OCI-LY3 (cell line): Measurements from ENCODE around the gene USP46.
A peak's percentile ranks its signal among the peaks of the same experiment; 100 is the strongest.

ENCODE experiments used
- H2AFZ ChIP-seq: fragments of 200-600, 300-600 bp; shearing (Covaris generic); 2 replicates; pipeline ENCODE4 v1.6.0; 2014; ENCODE audit warnings: antibody characterized with exemption, low read depth, low read length
- H3K27ac ChIP-seq: fragments of 200-600, 300-600 bp; sonication (generic); 2 replicates; pipeline ENCODE4 v1.5.1; 2014; ENCODE audit warnings: mild to moderate bottlenecking, low read length, moderate library complexity, mixed read lengths
- H3K27me3 ChIP-seq: fragments of 200-600, 300-600 bp; sonication (generic); 2 replicates; pipeline ENCODE4 v1.6.1; 2014; ENCODE audit warnings: low read depth, low read length, mixed read lengths
- H3K36me3 ChIP-seq: fragments of 200-600, 300-600 bp; sonication (generic); replicated peaks from 2 replicates; pipeline ENCODE3; 2014; ENCODE audit warnings: low read depth, low read length, mixed read lengths
- H3K4me1 ChIP-seq: fragments of 300-600, 200-600 bp; sonication (generic); 2 replicates; pipeline ENCODE4 v1.6.1; 2014; ENCODE audit warnings: low read length, mixed read lengths
- H3K4me2 ChIP-seq: fragments of 200-600, 300-600 bp; sonication (generic); 2 replicates; pipeline ENCODE4 v1.6.1; 2014; ENCODE audit warnings: low read length, mixed read lengths
- H3K4me3 ChIP-seq: fragments of 300-600, 200-600 bp; sonication (generic); 2 replicates; pipeline ENCODE4 v1.5.1; 2014; ENCODE audit warnings: antibody characterized with exemption, mild to moderate bottlenecking, low read length, moderate library complexity
- H3K79me2 ChIP-seq: fragments of 300-600, 200-600 bp; shearing (Covaris generic); 2 replicates; pipeline ENCODE4 v1.6.1; 2014; ENCODE audit warnings: mild to moderate bottlenecking, low read length, mixed read lengths
- H3K9ac ChIP-seq: fragments of 300-600, 200-600 bp; shearing (Covaris generic); 2 replicates; pipeline ENCODE4 v1.6.0; 2014; ENCODE audit warnings: mild to moderate bottlenecking, low read length, moderate library complexity
- H3K9me3 ChIP-seq: fragments of 200-600, 300-600 bp; shearing (Covaris generic); 2 replicates; pipeline ENCODE4 v1.6.1; 2014; ENCODE audit warnings: low read length, mixed read lengths; ENCODE audit not compliant: insufficient read depth
- H4K20me1 ChIP-seq: fragments of 200-600, 300-600 bp; sonication (generic); 2 replicates; pipeline ENCODE4 v1.6.1; 2016; ENCODE audit warnings: low read length, mixed read lengths; ENCODE audit not compliant: insufficient read depth
- EZH2phosphoT487 ChIP-seq: fragments of 200-600 bp; shearing (Covaris generic); IDR thresholded peaks from 2 replicates; pipeline ENCODE4 v1.6.1; 2018; ENCODE audit warnings: antibody characterized with exemption, mixed run types, low read depth
- TF ChIP-seq, protein P1 (sequence below): fragments of 200-600, 300-600 bp; sonication (generic); IDR thresholded peaks from 2 replicates; pipeline ENCODE4 v1.5.1; 2014; ENCODE audit warnings: antibody characterized with exemption, low read length, low read depth

The USP46 gene

DNA sequence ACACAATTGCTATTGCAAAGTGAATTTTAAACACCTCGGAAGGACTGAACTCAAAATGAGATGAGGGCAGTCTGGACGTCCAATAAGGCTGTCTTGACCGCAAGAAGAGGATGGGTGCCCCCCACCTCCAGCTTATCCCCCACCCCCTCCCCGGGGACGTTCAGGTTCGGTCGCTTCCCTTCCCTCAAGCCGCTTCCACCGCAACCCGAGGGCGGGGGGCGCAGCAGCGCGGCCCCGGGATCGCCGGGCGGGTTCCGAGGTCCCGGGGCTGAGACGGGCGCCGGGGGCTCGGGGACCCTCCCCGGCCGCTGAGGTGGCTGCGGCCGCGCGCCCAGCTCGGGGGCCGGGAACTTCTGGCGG, 480 bp downstream of the USP46 start:
- Histone ChIP-seq H3K9me3 (no peaks in the 10 kb centered on the region), H3K27me3 (no peaks in the 10 kb centered on the region), H3K4me3 (peak overlapping the region; percentile 93), H3K27ac (peak overlapping the region; percentile 41; the same call in 1 of the 2 replicates), H3K4me2 (peak overlapping the region; percentile 87), H3K9ac (peak overlapping the region; percentile 81), H2AFZ (peak overlapping the region; percentile 86), H3K4me1 (peaks cover 23% of the 10 kb centered on the region), H3K79me2 (peaks cover 28% of the 10 kb centered on the region), H4K20me1 (no peaks in the 10 kb centered on the region), H3K36me3 (peaks cover 20% of the 10 kb centered on the region)
- TF ChIP-seq, protein P1, sequence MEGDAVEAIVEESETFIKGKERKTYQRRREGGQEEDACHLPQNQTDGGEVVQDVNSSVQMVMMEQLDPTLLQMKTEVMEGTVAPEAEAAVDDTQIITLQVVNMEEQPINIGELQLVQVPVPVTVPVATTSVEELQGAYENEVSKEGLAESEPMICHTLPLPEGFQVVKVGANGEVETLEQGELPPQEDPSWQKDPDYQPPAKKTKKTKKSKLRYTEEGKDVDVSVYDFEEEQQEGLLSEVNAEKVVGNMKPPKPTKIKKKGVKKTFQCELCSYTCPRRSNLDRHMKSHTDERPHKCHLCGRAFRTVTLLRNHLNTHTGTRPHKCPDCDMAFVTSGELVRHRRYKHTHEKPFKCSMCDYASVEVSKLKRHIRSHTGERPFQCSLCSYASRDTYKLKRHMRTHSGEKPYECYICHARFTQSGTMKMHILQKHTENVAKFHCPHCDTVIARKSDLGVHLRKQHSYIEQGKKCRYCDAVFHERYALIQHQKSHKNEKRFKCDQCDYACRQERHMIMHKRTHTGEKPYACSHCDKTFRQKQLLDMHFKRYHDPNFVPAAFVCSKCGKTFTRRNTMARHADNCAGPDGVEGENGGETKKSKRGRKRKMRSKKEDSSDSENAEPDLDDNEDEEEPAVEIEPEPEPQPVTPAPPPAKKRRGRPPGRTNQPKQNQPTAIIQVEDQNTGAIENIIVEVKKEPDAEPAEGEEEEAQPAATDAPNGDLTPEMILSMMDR = no peak
- no peak for TF ChIP-seq EZH2phosphoT487

- H2AFZ ChIP-seq = peak overlapping the region; percentile 86; the same call in 1 of the 2 replicates
- H4K20me1 ChIP-seq = no peaks in the 10 kb centered on the region
- H3K9ac ChIP-seq = peak overlapping the region; percentile 81; the same call in 1 of the 2 replicates
- peaks cover 17% of the 10 kb centered on the region for H3K36me3 ChIP-seq
- peaks cover 23% of the 10 kb centered on the region for H3K4me1 ChIP-seq
- TF ChIP-seq, protein P1 = no peak
- no peak for TF ChIP-seq EZH2phosphoT487
- no peak overlapping the region for H3K27ac ChIP-seq
- peaks cover 35% of the 10 kb centered on the region for H3K79me2 ChIP-seq
- H3K9me3 ChIP-seq = no peaks in the 10 kb centered on the region
- peak overlapping the region; percentile 87 for H3K4me2 ChIP-seq
- H3K4me3 ChIP-seq = peak overlapping the region; percentile 93
- H3K27me3 ChIP-seq = no peaks in the 10 kb centered on the region
Measured at GRCh38 chr4:52657618-52658501, 1.2 kb downstream of the USP46 start.

- no peak overlapping the region for H3K9ac ChIP-seq
- H3K79me2 ChIP-seq = peaks cover 36% of the 10 kb centered on the region
- TF ChIP-seq, protein P1 = no peak
- TF ChIP-seq EZH2phosphoT487 = no peak
- H3K27me3 ChIP-seq = no peaks in the 10 kb centered on the region
- H3K9me3 ChIP-seq = no peaks in the 10 kb centered on the region
- H4K20me1 ChIP-seq = no peaks in the 10 kb centered on the region
- H3K4me3 ChIP-seq = no peak overlapping the region
- H3K36me3 ChIP-seq = peaks cover 16% of the 10 kb centered on the region
- no peak overlapping the region for H2AFZ ChIP-seq
- H3K4me1 ChIP-seq = peaks cover 23% of the 10 kb centered on the region
- no peak overlapping the region for H3K4me2 ChIP-seq
- no peak overlapping the region for H3K27ac ChIP-seq
Measured at GRCh38 chr4:52657292-52657617, 1.8 kb downstream of the USP46 start.

DNA sequence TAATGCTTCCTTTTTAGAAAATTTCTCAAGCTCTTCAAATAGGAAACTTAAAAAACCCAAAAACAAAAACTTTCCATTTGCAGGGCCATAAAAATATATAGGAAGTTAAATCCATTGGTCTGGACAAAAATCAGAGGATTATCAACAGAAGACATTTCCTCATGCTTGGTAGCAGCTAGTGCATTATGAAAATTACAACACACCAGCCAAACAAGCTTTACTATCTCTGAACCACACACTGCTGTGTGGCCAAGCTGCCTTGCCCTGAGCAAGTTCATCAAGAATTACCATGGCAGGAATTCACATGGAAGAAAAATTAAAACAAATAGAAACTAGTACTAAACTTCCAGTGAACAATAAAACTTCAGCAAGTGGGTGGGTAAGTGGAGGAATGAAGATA, 3.6 kb downstream of the USP46 start:
- no peak overlapping the region for H3K4me3 ChIP-seq
- no peaks in the 10 kb centered on the region for H4K20me1 ChIP-seq
- H3K27me3 ChIP-seq = no peaks in the 10 kb centered on the region
- H3K4me1 ChIP-seq = peaks cover 13% of the 10 kb centered on the region
- H3K9me3 ChIP-seq = no peaks in the 10 kb centered on the region
- no peak overlapping the region for H2AFZ ChIP-seq
- no peak overlapping the region for H3K4me2 ChIP-seq
- no peak overlapping the region for H3K9ac ChIP-seq
- H3K36me3 ChIP-seq = peaks cover 13% of the 10 kb centered on the region
- TF ChIP-seq, protein P1 = no peak
- no peak for TF ChIP-seq EZH2phosphoT487
- peaks cover 44% of the 10 kb centered on the region for H3K79me2 ChIP-seq
- no peak overlapping the region for H3K27ac ChIP-seq
